Activated naive CD4-positive, alpha-beta T cell treated with anti-CD3 and anti-CD28 coated beads, Interleukin-2, amount 50 U/mL, for 72 hours (primary cell): Measurements from ENCODE around the gene WWP2. TPM values are rescaled to one million over a fixed set of nuclear protein-coding genes. Genes with fewer than 3 reads are reported as not detected.
"Not testable (repeated sequence)": the region's sequence is repeated elsewhere in the genome, so short reads cannot be mapped to it uniquely, and the experiment has no call there.

ENCODE experiments used
- ATAC-seq, 2 donors: fragments of 150-1000 bp; cut with Tn5 transposase; 2 replicates each; pipeline ENCODE4 v1.10.0; 2021; ENCODE audit warnings: mild to moderate bottlenecking in 2 of 2, moderate library complexity in 2 of 2
- DNase-seq, 2 donors: peaks; one replicate each; pipeline ENCODE4 v3.0.0; 2021 to 2022; ENCODE audit warnings: low spot score in 2 of 2
- H3K27ac Mint-ChIP-seq, 2 donors: one replicate each; pipeline ENCODE4 v1.8.0; 2022; ENCODE audit warnings: mild to moderate bottlenecking in 2 of 2, mixed read lengths in 2 of 2
- H3K36me3 Mint-ChIP-seq, 2 donors: one replicate each; pipeline ENCODE4 v1.8.0; 2022; ENCODE audit warnings: mixed read lengths in 2 of 2
- H3K9me3 Mint-ChIP-seq, 2 donors: one replicate each; pipeline ENCODE4 v1.8.0; 2022; ENCODE audit warnings: mixed read lengths in 2 of 2
- total RNA-seq, 2 donors: library from RNA; stranded (reverse); gene quantifications; one replicate each; pipeline ENCODE4 v1.2.3, GENCODE V29; 2022

The WWP2 gene
- total RNA-seq, 2 donors from 2014 or later = 48.2 to 51.9 TPM

DNA sequence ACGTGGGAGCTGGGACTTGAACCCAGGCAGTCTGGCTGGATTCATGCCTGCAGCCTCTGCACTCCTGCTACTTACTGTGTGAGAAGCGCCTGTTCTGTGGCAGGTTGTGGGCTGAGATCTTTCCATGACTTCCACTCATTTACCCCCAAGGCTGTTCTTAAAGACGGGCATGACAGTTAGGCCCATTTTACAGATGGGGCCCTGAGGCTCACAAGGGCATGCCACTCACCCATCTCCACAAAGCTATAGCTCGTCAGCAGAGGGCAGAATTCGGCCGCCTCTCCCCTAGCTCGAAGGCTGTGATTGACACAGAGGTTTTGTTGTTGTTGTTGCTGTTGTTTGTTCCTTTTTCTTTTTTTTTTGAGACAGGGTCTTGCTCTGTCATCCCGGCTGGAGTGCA, 210.8 kb downstream of the WWP2 start:
- not testable (repeated sequence) for ATAC-seq, H3K36me3 Mint-ChIP-seq, H3K9me3 Mint-ChIP-seq, H3K27ac Mint-ChIP-seq, DNase-seq

DNA sequence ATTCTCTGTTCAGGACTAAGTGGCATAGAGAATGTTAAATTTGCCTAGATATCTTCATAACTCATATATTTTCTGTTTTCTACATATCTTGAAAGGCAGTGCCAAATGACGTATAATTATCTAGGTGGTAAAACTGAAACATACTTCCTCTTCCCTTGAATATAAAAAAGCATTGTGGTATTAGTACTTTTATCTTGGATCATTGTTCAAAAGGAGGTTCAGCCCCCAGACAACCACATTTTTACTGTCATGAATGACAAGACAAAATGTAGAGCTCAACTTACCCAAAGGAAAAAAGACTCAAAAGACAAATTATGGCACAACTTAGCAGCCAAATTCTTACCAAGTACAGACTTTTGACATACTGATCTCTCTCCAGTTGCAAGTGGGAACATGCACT, 223.1 kb downstream of the WWP2 start:
- H3K27ac Mint-ChIP-seq, H3K36me3 Mint-ChIP-seq, H3K9me3 Mint-ChIP-seq, ATAC-seq, DNase-seq: not testable (repeated sequence)

Other genes with a start within 250 kb of the WWP2 start
- 10 to 100 TPM; 37.6 to 75.5 TPM for gene NFAT5, start 196.4 kb upstream of the WWP2 start, total RNA-seq
- 10 to 100 TPM; 14.4 to 17.2 TPM for gene NQO1, start 35.8 kb upstream of the WWP2 start, total RNA-seq
- gene NOB1, start 7.4 kb upstream of the WWP2 start, total RNA-seq = 100 to 1,000 TPM in 1 of 2 donors, 10 to 100 TPM in 1; 83.3 to 126 TPM
- 1 to 10 TPM in 1 of 2 donors, under 1 TPM in 1; 0.09 to 1.8 TPM for gene CLEC18A, start 189.0 kb downstream of the WWP2 start, total RNA-seq